Astrocyte (in vitro differentiated cells and primary cell): ENCODE measurements around the gene LRRC28.

Experiments used
- EZH2 ChIP-seq: IDR thresholded peaks from 2 replicates; pipeline ENCODE4 v1.6.1; 2012; ENCODE audit warnings: mild to moderate bottlenecking, low read length, inconsistent platforms; ENCODE audit not compliant: insufficient read depth
- TF ChIP-seq, protein P1 (sequence below): IDR thresholded peaks from 2 replicates; pipeline ENCODE4 v1.5.1; 2011; ENCODE audit warnings: low read depth, mild to moderate bottlenecking, inconsistent platforms, low read length, moderate library complexity; ENCODE audit not compliant: insufficient read depth

DNA sequence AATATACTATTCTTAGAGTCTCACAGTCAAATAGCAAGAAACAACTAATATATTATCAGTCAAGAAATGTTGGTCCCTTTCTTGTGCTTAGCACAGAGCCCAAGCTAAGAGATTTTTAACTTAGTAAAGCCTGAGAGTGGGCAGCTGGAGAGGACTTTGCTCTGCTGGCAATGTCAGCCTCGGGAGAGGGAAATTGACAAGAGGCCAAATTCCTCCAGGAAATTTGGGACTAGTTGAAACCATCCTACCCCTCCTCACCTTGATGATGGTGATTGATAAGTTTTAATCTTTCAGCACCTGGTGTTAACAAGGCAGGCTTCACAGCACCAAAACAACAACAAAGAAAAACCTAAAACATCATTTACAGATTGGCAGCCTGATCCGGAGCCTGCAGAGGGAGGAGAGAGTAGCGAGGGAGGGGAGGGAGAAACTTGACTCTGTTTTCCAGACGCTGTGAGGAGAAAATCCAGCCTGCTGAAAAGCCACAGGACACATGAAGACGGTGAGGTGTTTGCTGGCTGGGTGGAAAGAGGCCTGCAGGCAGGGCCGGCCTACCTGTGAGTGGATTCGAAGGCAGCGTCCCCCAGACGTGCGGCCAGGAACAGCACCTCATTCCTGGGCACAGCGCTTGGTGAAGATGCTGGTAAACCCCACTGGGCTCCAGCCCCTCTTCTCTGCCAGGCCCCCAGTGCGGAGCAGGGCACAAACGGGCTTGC, 150.9 kb downstream of the LRRC28 start:
- TF ChIP-seq, protein P1, sequence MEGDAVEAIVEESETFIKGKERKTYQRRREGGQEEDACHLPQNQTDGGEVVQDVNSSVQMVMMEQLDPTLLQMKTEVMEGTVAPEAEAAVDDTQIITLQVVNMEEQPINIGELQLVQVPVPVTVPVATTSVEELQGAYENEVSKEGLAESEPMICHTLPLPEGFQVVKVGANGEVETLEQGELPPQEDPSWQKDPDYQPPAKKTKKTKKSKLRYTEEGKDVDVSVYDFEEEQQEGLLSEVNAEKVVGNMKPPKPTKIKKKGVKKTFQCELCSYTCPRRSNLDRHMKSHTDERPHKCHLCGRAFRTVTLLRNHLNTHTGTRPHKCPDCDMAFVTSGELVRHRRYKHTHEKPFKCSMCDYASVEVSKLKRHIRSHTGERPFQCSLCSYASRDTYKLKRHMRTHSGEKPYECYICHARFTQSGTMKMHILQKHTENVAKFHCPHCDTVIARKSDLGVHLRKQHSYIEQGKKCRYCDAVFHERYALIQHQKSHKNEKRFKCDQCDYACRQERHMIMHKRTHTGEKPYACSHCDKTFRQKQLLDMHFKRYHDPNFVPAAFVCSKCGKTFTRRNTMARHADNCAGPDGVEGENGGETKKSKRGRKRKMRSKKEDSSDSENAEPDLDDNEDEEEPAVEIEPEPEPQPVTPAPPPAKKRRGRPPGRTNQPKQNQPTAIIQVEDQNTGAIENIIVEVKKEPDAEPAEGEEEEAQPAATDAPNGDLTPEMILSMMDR = no peak
- TF ChIP-seq EZH2 = no peak
